Naive thymus-derived CD4-positive, alpha-beta T cell (primary cell): ENCODE results near the gene VPS41. TPM values are rescaled to one million over a fixed set of nuclear protein-coding genes. Genes with fewer than 3 reads are reported as not detected.
A peak's percentile ranks its signal among the peaks of the same experiment; 100 is the strongest.

Source experiments
- ATAC-seq: fragments of 150-1000 bp; cut with Tn5 transposase; 2 replicates; pipeline ENCODE4 v1.10.0; 2021; ENCODE audit warnings: mild to moderate bottlenecking, moderate library complexity
- CTCF ChIA-PET: fragments of 350-600 bp; sonication (Branson Sonifier 250); formaldehyde crosslinking; loops from one replicate; lab custom pipeline; 2021; ENCODE audit warnings: antibody characterized with exemption; lab: Charles Lee
- POLR2A ChIA-PET: fragments of 350-600 bp; sonication (Branson Sonifier 250); formaldehyde crosslinking; loops from one replicate; lab custom pipeline; 2021; ENCODE audit warnings: antibody characterized with exemption, inconsistent platforms; lab: Charles Lee
- DNase-seq, 9 donors: peaks; one replicate each; pipeline versions ENCODE4 v3.0.0 to v3.0.0-alpha.2; 2020 to 2022; ENCODE audit warnings: mixed read lengths in 1 of 9
- H3K27ac ChIP-seq: one replicate; pipeline ENCODE4 v1.7.0; 2013; ENCODE audit warnings: mild to moderate bottlenecking, low read depth, low read length, moderate library complexity
- H3K27me3 ChIP-seq, 2 donors: one replicate each; pipeline ENCODE4 v1.7.0; 2013; ENCODE audit warnings: low read length in 2 of 2, mild to moderate bottlenecking in 2 of 2, moderate library complexity in 2 of 2; ENCODE audit not compliant: control insufficient read depth in 2 of 2, insufficient read depth in 2 of 2
- H3K36me3 ChIP-seq, 3 experiments: 1 replicate in 2 of 3; 2 replicates in 1 of 3; pipeline ENCODE4 v1.7.0; 2013; ENCODE audit warnings: low read length in 3 of 3, mild to moderate bottlenecking in 3 of 3, moderate library complexity in 1 of 3; ENCODE audit not compliant: insufficient read depth in 3 of 3, control insufficient read depth in 2 of 3
- H3K4me1 ChIP-seq, 2 donors: one replicate each; pipeline ENCODE4 v1.7.0; 2013; ENCODE audit warnings: low read length in 2 of 2, mild to moderate bottlenecking in 2 of 2, moderate library complexity in 1 of 2; ENCODE audit not compliant: control insufficient read depth in 2 of 2, insufficient read depth in 2 of 2
- H3K4me3 ChIP-seq: 2 replicates; pipeline ENCODE4 v1.7.0; 2013; ENCODE audit warnings: mild to moderate bottlenecking, low read length
- H3K9me3 ChIP-seq, 3 experiments: 1 replicate in 2 of 3; 2 replicates in 1 of 3; pipeline ENCODE4 v1.7.0; 2013; ENCODE audit warnings: low read length in 3 of 3; ENCODE audit not compliant: control insufficient read depth in 2 of 3
- H3K27ac Mint-ChIP-seq, 9 donors: one replicate each; pipeline ENCODE4 v1.8.0; 2020 to 2022; ENCODE audit warnings: mixed read lengths in 9 of 9, mild to moderate bottlenecking in 8 of 9, moderate library complexity in 5 of 9, inconsistent platforms in 2 of 9
- H3K27me3 Mint-ChIP-seq, 5 donors: one replicate each; pipeline ENCODE4 v1.8.0; 2021 to 2022; ENCODE audit warnings: mixed read lengths in 5 of 5, mild to moderate bottlenecking in 1 of 5
- H3K36me3 Mint-ChIP-seq, 5 donors: one replicate each; pipeline ENCODE4 v1.8.0; 2020 to 2022; ENCODE audit warnings: mixed read lengths in 5 of 5, mild to moderate bottlenecking in 3 of 5, inconsistent platforms in 1 of 5
- H3K4me1 Mint-ChIP-seq, 7 donors: one replicate each; pipeline ENCODE4 v1.8.0; 2020 to 2022; ENCODE audit warnings: mixed read lengths in 7 of 7, mild to moderate bottlenecking in 3 of 7, inconsistent platforms in 1 of 7
- H3K4me3 Mint-ChIP-seq, 10 donors: one replicate each; pipeline ENCODE4 v1.8.0; 2020 to 2022; ENCODE audit warnings: mild to moderate bottlenecking in 10 of 10, mixed read lengths in 10 of 10, moderate library complexity in 6 of 10, inconsistent platforms in 2 of 10
- H3K9me3 Mint-ChIP-seq, 11 donors: one replicate each; pipeline ENCODE4 v1.8.0; 2020 to 2022; ENCODE audit warnings: mixed read lengths in 11 of 11, mild to moderate bottlenecking in 4 of 11, inconsistent platforms in 1 of 11, moderate library complexity in 1 of 11
- intact Hi-C, 2 donors: fragments of 100-400 bp; cut with micrococcal nuclease; formaldehyde crosslinking; loops; one replicate each; pipeline ENCODE4 v1.15.1; 2023
- polyA plus RNA-seq, 2 donors: library from polyadenylated mRNA; unstranded; fragments of 300-500 nt; fragmentation: Illumina TruSeq; gene quantifications; one replicate each; pipeline ENCODE4 v1.2.3, GENCODE V29; 2021
- total RNA-seq, 6 experiments: library from RNA in 5 of 6; stranded (reverse) in 5 of 6; gene quantifications; 1 replicate in 5 of 6; 2 replicates in 1 of 6; pipeline ENCODE4 v1.2.3 and lab custom pipeline; 2021 to 2026

VPS41 gene
- total and polyA plus RNA-seq, 7 experiments from 2014 or later, result 33.1 to 65.0 (median 59.8) TPM

GRCh38 chr7:38830826-38831225 lies 78.2 kb downstream of the VPS41 start:
- H3K4me1 ChIP-seq, result no peaks in the 10 kb centered on the region
- ATAC-seq (no peak), DNase-seq (no peak)
- Mint-ChIP-seq H3K9me3 (peaks cover 0 to 1% (median 0%) of the 10 kb centered on the region in 11 donors), H3K27me3 (no peaks in the 10 kb centered on the region), H3K27ac (peak overlapping the region in 2 of 9 donors; percentile 2 to 29), H3K36me3 (peaks cover 2 to 42% (median 22%) of the 10 kb centered on the region in 5 donors), H3K4me3 (no peak overlapping the region), H3K4me1 (peaks cover 0 to 22% (median 15%) of the 10 kb centered on the region in 7 donors)
- H3K4me3 ChIP-seq, result no peak overlapping the region
- H3K27me3 ChIP-seq, result no peaks in the 10 kb centered on the region
- intact Hi-C loops, result no loop called here
- H3K36me3 ChIP-seq, result no peaks in the 10 kb centered on the region
- ChIA-PET POLR2A (no interaction called here), CTCF (interaction anchor here (0.6 kb wide), 2 partner anchors 12 to 689 kb away, joined by 3 read pairs; no protein-coding TSS in a partner anchor)
- no peak overlapping the region for H3K27ac ChIP-seq
- H3K9me3 ChIP-seq, result no peaks in the 10 kb centered on the region

DNA sequence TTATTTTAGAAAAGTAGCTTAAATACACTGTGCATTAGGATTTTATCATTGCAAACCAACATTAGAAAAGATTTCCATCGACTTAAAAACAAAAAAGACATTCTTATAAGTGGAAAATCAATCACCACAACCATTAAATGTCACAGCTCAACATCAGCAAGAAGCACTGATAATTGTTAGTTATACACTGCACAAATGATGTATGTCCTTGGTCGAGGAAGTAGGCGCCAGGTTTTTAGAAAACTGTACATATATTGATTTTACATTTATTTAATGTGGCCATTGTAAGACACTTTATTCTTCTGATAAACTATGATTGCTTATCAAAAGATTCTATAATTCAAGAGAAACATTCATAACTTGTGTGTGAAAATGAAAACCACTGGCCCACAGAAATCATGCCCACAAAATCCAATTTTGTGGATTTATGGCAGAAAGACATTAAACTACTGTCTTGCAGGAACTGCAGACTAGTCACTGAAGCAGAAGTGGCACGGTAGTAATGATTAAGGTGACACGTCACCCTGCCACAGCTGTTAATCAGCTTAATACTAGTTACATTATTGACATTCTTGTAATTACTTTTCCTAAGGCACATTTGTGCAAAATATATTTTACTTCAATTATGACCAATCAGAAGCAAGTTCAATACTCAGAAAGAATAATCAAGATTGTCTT lies 79.4 kb downstream of the VPS41 start:
- Histone ChIP-seq H3K27ac (no peak overlapping the region), H3K4me3 (no peak overlapping the region), H3K36me3 (no peaks in the 10 kb centered on the region), H3K4me1 (no peaks in the 10 kb centered on the region), H3K27me3 (no peaks in the 10 kb centered on the region), H3K9me3 (no peaks in the 10 kb centered on the region)
- CTCF ChIA-PET, result no interaction called here
- H3K4me3 Mint-ChIP-seq, result no peak overlapping the region
- DNase-seq, result no peak
- no peak for ATAC-seq
- H3K9me3 Mint-ChIP-seq, result peaks cover 0 to 4% (median 2%) of the 10 kb centered on the region in 11 donors
- peaks cover 0 to 27% (median 18%) of the 10 kb centered on the region in 7 donors for H3K4me1 Mint-ChIP-seq
- no peaks in the 10 kb centered on the region for H3K27me3 Mint-ChIP-seq
- H3K36me3 Mint-ChIP-seq, result peaks cover 2 to 52% (median 34%) of the 10 kb centered on the region in 5 donors
- intact Hi-C loops, result no loop called here
- no peak overlapping the region for H3K27ac Mint-ChIP-seq
- POLR2A ChIA-PET, result no interaction called here

GRCh38 chr7:38828026-38828425 lies 81.0 kb downstream of the VPS41 start:
- intact Hi-C loops, result no loop called here
- Mint-ChIP-seq H3K4me3 (no peak overlapping the region), H3K36me3 (peaks cover 5 to 65% (median 48%) of the 10 kb centered on the region in 5 donors), H3K4me1 (peaks cover 0 to 23% (median 13%) of the 10 kb centered on the region in 7 donors), H3K27me3 (no peaks in the 10 kb centered on the region), H3K9me3 (peaks cover 0 to 14% (median 5%) of the 10 kb centered on the region in 11 donors), H3K27ac (no peak overlapping the region)
- CTCF ChIA-PET, result no interaction called here
- no peak for ATAC-seq
- Histone ChIP-seq H3K4me1 (no peaks in the 10 kb centered on the region), H3K4me3 (no peak overlapping the region), H3K36me3 (no peaks in the 10 kb centered on the region), H3K9me3 (no peaks in the 10 kb centered on the region), H3K27ac (no peak overlapping the region), H3K27me3 (no peaks in the 10 kb centered on the region)
- no peak for DNase-seq
- POLR2A ChIA-PET, result no interaction called here

- Mint-ChIP-seq H3K36me3 (peaks cover 5 to 57% (median 46%) of the 10 kb centered on the region in 5 donors), H3K9me3 (peaks cover 0 to 14% (median 5%) of the 10 kb centered on the region in 11 donors), H3K4me1 (peaks cover 0 to 11% (median 6%) of the 10 kb centered on the region in 7 donors), H3K27ac (no peak overlapping the region), H3K27me3 (no peaks in the 10 kb centered on the region), H3K4me3 (no peak overlapping the region)
- no peak overlapping the region for H3K27ac ChIP-seq
- no peak for ATAC-seq
- POLR2A ChIA-PET, result no interaction called here
- CTCF ChIA-PET, result no interaction called here
- H3K4me1 ChIP-seq, result no peaks in the 10 kb centered on the region
- no peaks in the 10 kb centered on the region for H3K27me3 ChIP-seq
- H3K9me3 ChIP-seq, result no peaks in the 10 kb centered on the region
- DNase-seq, result no peak
- intact Hi-C loops, result no loop called here
- H3K36me3 ChIP-seq, result no peaks in the 10 kb centered on the region
- H3K4me3 ChIP-seq, result no peak overlapping the region
Measured at GRCh38 chr7:38825721-38826440, 83.1 kb downstream of the VPS41 start.

- H3K36me3 ChIP-seq, result no peaks in the 10 kb centered on the region
- Mint-ChIP-seq H3K4me3 (no peak overlapping the region), H3K4me1 (peaks cover 0 to 11% (median 6%) of the 10 kb centered on the region in 7 donors), H3K36me3 (peaks cover 3 to 49% (median 46%) of the 10 kb centered on the region in 5 donors), H3K27me3 (no peaks in the 10 kb centered on the region), H3K27ac (no peak overlapping the region), H3K9me3 (peaks cover 0 to 14% (median 5%) of the 10 kb centered on the region in 11 donors)
- H3K27me3 ChIP-seq, result no peaks in the 10 kb centered on the region
- H3K9me3 ChIP-seq, result no peaks in the 10 kb centered on the region
- no peaks in the 10 kb centered on the region for H3K4me1 ChIP-seq
- CTCF ChIA-PET, result no interaction called here
- DNase-seq (no peak), ATAC-seq (no peak)
- H3K27ac ChIP-seq, result no peak overlapping the region
- intact Hi-C loops, result no loop called here
- POLR2A ChIA-PET, result no interaction called here
- H3K4me3 ChIP-seq, result no peak overlapping the region
Measured at GRCh38 chr7:38824948-38825347, 84.0 kb downstream of the VPS41 start.

DNA sequence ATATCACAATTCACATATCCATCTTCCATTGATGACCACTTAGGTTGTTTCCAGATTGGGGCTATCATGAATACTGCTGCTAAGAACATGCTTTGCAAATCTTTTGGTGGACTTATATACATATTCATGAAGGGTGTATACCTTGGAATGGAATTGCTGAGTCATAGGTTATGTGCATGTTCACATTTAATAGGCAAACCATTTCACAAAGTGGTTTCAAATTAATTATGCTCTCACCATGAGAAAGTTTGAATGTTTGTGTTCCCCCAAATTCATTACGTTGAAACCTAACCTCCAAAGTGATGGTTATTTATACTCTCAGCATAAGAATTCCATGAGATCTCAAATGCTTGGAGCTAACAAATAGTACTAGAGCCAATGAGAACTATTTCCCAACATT lies 86.4 kb downstream of the VPS41 start:
- peaks cover 3 to 39% (median 37%) of the 10 kb centered on the region in 5 donors for H3K36me3 Mint-ChIP-seq
- H3K4me3 Mint-ChIP-seq, result no peak overlapping the region
- H3K27me3 Mint-ChIP-seq, result no peaks in the 10 kb centered on the region
- ATAC-seq, result no peak
- peaks cover 0 to 11% (median 5%) of the 10 kb centered on the region in 7 donors for H3K4me1 Mint-ChIP-seq
- H3K4me3 ChIP-seq, result no peak overlapping the region
- intact Hi-C loops, result no loop called here
- ChIA-PET POLR2A (no interaction called here), CTCF (no interaction called here)
- DNase-seq, result no peak
- H3K36me3 ChIP-seq, result peaks cover 0 to 7% (median 3%) of the 10 kb centered on the region in 3 experiments
- H3K9me3 ChIP-seq, result no peaks in the 10 kb centered on the region
- H3K4me1 ChIP-seq, result no peaks in the 10 kb centered on the region
- no peak overlapping the region for H3K27ac Mint-ChIP-seq
- H3K27ac ChIP-seq, result no peak overlapping the region
- peaks cover 0 to 14% (median 5%) of the 10 kb centered on the region in 11 donors for H3K9me3 Mint-ChIP-seq
- no peaks in the 10 kb centered on the region for H3K27me3 ChIP-seq
